ENCODE measurements around the gene OR2V1. TPM values are rescaled to one million over a fixed set of nuclear protein-coding genes. Genes with fewer than 3 reads are reported as not detected.
"Not testable (repeated sequence)": the region's sequence is repeated elsewhere in the genome, so short reads cannot be mapped to it uniquely, and the experiment has no call there.

Gene OR2V1
- total RNA-seq, 1 donor from 2014 or later = not detected

DNA sequence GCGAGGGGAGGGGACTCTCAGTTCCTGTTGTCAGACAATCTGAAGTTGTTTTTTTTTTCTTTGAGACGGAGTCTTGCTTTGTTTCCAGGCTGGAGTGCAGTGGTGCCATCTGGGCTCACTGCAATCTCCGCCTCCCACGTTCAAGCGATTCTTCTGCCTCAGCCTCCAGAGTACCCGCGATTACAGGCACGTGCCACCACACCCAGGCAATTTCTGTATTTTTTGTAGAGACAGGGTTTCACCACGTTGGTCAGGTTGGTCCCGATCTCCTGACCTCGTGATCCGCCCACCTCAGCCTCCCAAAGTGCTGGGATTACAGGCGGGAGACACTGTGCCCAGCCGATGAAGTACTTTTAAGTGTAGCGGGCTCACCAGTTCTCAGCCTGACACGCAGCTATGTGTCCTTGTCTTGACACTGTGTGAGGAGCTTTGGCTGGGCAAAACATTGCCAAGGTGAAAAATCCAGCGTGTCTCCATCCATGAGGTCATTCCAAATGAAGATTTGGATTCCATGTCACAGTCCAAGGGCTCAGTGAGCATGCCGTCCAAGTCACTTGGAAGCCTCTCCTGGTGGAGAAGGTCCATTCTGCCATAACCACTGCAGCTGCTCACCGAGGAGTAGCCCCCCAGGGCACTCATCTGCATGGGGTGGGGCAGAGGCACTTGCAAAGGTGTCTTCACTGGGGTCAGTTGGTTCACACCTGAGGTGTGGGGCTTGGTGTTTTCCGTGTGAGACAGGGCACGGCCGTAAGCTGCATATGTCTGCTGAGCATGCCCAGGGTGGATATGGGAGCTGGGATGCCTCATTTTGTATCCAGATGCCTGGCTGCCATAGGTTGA, 32.0 kb downstream of the OR2V1 start:
- Mint-ChIP-seq H3K9me3 (no peaks in the 10 kb centered on the region), H3K36me3 (no peaks in the 10 kb centered on the region), H3K27ac (no peak overlapping the region), H3K27me3 (ENCODE audit: low read depth) (peaks cover 44% of the 10 kb centered on the region), H3K4me3 (no peak overlapping the region), H3K4me1 (peaks cover 4% of the 10 kb centered on the region)
- DNase-seq (ENCODE audit: low spot score in 2 of 2, unreplicated experiment in 2 of 2) = no peak
- TF ChIP-seq CTCF (IDR thresholded peaks at IDR 0.05; ENCODE audit: unreplicated experiment) = no peak

DNA sequence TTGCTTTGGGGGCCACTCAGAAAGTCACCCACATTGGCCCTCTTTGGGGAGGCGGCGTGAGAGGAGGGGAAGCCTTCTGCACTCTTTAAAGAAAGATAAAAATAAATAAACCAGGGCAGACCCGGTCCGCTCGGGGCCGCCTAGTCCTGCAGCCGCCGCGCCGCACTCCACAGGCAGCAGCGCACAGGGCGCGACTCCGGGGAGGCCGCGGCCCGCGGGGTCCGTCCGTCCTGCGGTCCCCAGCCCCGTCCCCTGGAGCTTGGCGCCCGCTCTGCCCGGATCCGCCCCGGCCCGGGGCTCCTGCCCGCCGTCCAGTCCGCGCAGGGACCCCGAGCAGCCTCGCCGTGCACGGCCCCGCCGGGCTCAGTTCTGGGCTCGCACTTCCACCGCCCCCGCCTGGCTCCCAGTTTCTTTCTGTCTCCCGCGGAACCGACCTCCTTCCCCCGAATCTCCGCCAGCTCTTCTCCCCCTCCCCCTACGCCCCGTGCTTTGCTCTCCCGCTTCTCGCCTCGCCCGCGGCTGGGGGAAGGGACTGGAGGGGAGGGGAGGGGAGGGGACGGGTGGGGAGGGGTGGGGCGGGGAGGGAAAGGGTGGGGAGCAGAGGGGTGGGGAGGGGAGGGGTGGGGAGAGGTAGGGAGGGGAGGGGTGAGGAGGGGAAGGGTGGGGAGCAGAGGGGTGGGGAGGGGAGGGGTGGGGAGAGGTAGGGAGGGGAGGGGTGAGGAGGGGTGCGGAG, 33.0 kb downstream of the OR2V1 start:
- not testable (repeated sequence) for H3K27ac Mint-ChIP-seq; H3K36me3 Mint-ChIP-seq; H3K4me3 Mint-ChIP-seq; H3K4me1 Mint-ChIP-seq; DNase-seq (ENCODE audit: low spot score in 2 of 2, unreplicated experiment in 2 of 2); H3K9me3 Mint-ChIP-seq
- peaks cover 44% of the 10 kb centered on the region for H3K27me3 Mint-ChIP-seq (ENCODE audit: low read depth)

DNA sequence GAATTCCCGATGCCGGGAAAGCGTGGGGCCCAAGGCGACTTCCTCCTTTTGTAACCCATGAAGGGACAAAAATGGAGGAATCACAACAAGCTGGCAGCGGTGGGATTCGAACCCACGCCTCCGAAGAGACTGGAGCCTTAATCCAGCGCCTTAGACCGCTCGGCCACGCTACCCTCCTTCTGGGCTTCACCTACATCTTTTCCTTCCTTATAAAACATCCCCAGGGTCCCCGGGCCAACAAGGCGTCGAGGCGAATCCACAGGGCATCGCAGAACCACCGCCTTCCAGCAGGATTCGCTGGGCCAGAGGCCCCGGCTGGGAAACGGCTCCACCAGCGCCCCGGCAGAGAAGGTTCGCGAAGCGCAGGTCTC, 33.6 kb downstream of the OR2V1 start:
- not testable (repeated sequence) for H3K4me3 Mint-ChIP-seq; DNase-seq (ENCODE audit: low spot score in 2 of 2, unreplicated experiment in 2 of 2); H3K36me3 Mint-ChIP-seq; H3K4me1 Mint-ChIP-seq; H3K27ac Mint-ChIP-seq; H3K9me3 Mint-ChIP-seq
- peaks cover 47% of the 10 kb centered on the region for H3K27me3 Mint-ChIP-seq (ENCODE audit: low read depth)

DNA sequence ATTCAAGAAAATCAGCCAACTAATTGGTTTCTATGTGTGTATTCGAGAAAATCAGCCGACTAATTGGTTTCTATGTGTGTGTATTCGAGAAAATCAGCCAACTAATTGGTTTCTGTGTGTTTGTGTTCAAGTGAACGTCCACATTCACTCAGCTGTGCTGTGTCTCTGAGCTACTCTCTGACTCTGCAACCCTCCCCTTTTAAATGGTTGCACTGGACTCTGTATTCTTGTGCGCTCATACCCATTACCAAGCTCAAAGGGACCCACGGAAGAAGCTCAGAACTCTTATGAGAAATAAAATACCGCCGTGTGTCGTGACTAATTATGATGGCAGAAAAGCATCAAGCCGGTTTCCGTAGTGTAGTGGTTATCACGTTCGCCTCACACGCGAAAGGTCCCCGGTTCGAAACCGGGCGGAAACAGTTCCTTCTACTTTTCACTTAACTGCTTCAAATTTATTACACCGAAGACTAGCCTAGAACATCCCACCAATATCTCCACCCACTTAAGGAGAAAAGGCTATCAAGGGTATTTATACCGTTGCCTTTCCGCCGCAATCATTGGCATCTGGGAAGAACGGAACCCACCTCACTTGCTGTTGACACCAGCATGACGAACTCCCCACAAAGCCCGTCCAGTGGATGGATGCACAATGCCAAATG, 34.1 kb downstream of the OR2V1 start:
- H3K4me1 Mint-ChIP-seq; H3K4me3 Mint-ChIP-seq; H3K36me3 Mint-ChIP-seq; H3K9me3 Mint-ChIP-seq; H3K27ac Mint-ChIP-seq; DNase-seq (ENCODE audit: low spot score in 2 of 2, unreplicated experiment in 2 of 2): not testable (repeated sequence)
- H3K27me3 Mint-ChIP-seq (ENCODE audit: low read depth) = peaks cover 48% of the 10 kb centered on the region

DNA sequence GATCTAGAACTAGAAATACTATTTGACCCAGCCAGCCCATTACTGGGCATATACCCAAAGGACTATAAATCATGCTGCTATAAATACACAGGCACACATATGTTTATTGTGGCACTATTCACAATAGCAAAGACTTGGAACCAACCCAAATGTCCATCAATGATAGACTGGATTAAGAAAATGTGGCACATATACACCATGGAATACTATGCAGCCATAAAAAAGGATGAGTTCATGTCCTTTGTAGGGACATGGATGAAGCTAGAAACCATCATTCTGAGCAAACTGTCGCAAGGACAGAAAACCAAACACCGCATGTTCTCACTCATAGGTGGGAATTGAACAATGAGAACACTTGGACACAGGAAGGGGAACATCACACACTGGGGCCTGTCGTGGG, 35.8 kb downstream of the OR2V1 start:
- DNase-seq (ENCODE audit: low spot score in 2 of 2, unreplicated experiment in 2 of 2); H3K4me1 Mint-ChIP-seq; H3K36me3 Mint-ChIP-seq; H3K4me3 Mint-ChIP-seq; H3K9me3 Mint-ChIP-seq; H3K27ac Mint-ChIP-seq: not testable (repeated sequence)
- peaks cover 45% of the 10 kb centered on the region for H3K27me3 Mint-ChIP-seq (ENCODE audit: low read depth)

GRCh38 chr5:181092428-181092827, 38.5 kb downstream of the OR2V1 start:
- Mint-ChIP-seq H3K4me3 (no peak overlapping the region), H3K9me3 (no peaks in the 10 kb centered on the region), H3K27ac (no peak overlapping the region), H3K36me3 (no peaks in the 10 kb centered on the region), H3K27me3 (ENCODE audit: low read depth) (peaks cover 40% of the 10 kb centered on the region), H3K4me1 (no peaks in the 10 kb centered on the region)
- TF ChIP-seq CTCF (IDR thresholded peaks at IDR 0.05; ENCODE audit: unreplicated experiment) = no peak
- no peak for DNase-seq (ENCODE audit: low spot score in 2 of 2, unreplicated experiment in 2 of 2)

GRCh38 chr5:181088289-181088688, 42.7 kb downstream of the OR2V1 start:
- Mint-ChIP-seq H3K4me1 (peaks cover 3% of the 10 kb centered on the region), H3K36me3 (no peaks in the 10 kb centered on the region), H3K4me3 (no peak overlapping the region), H3K27me3 (ENCODE audit: low read depth) (peaks cover 58% of the 10 kb centered on the region), H3K9me3 (no peaks in the 10 kb centered on the region), H3K27ac (no peak overlapping the region)
- no peak for DNase-seq (ENCODE audit: low spot score in 2 of 2, unreplicated experiment in 2 of 2)
- TF ChIP-seq CTCF (IDR thresholded peaks at IDR 0.05; ENCODE audit: unreplicated experiment) = no peak

All from mesothelial cell of epicardium (in vitro differentiated cells).